Keratinocyte (primary cell): ENCODE data around the gene TPRA1.

ENCODE experiments used
- CTCF ChIP-seq, 3 experiments: IDR thresholded peaks in 1 of 3; conservative IDR thresholded peaks in 1 of 3; optimal IDR thresholded peaks in 1 of 3; 2 replicates in 2 of 3; 3 replicates in 1 of 3; pipeline versions ENCODE3 to v1.5.1; 2011; ENCODE audit warnings: low read length in 3 of 3, mild to moderate bottlenecking in 3 of 3, moderate library complexity in 2 of 3, control low read depth in 1 of 3, inconsistent platforms in 1 of 3; ENCODE audit not compliant: insufficient read depth in 2 of 3; ENCODE audit errors: extremely low read depth in 1 of 3
- EZH2 ChIP-seq: IDR thresholded peaks from one replicate; pipeline ENCODE4 v1.6.1; 2012; ENCODE audit warnings: inconsistent platforms, mild to moderate bottlenecking, low read length, moderate library complexity

- TF ChIP-seq CTCF (optimal IDR thresholded peaks at IDR 0.05 in 1 of 3, IDR thresholded peaks at IDR 0.05 in 1 of 3, conservative IDR thresholded peaks at IDR 0.05 in 1 of 3; ENCODE audit: extremely low read depth in 1 of 3, insufficient read depth in 2 of 3, low read length in 3 of 3) (no peak), EZH2 (no peak)
Measured at GRCh38 chr3:127535901-127536829, 54.4 kb downstream of the TPRA1 start.
